ENCODE results near the gene KIAA1328.

The KIAA1328 gene

DNA sequence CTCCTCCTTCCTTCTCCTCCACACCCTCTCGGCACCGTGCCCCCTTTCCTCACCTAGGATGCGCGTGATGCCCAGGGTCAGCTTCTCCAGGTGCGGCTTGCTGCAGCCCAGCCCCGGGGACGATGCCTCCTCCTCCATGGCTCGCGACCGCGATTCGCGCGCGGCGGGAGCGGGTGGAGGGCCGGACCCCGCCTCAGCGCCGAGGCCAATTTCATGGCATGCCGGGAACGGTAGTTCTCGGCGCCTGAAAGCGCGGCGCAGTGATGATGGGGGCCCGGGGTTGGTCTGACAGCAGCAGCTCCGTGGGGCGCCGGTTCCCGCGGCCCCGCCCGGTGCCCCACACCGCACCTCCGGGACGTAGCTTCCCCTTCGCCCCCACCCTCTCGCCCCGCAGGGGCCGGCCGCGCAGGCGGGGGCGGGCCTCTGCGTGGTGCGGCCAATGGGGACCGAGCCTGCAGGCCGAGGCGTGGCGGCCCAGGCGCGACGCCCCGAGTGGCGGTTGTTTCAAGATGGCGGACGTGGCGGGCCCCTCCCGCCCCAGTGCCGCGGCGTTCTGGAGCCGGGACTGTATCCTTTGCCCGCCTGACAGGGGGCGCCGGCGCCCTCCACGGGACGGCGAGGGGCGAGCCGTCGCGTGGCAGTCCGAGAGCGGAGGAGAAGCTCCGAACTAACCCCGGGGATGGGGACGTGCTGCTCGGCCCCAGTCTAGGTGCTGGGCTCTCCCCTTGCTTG lies at the start of gene KIAA1328, which contains the start of gene TPGS2:
TSS of gene KIAA1328 (plus strand) at position 498 of the 732 bp plus-strand sequence. CDS start at position 510, 12 bp downstream.
TSS of gene TPGS2 (minus strand) at position 373 of the 732 bp plus-strand sequence. CDS start at position 138, 235 bp downstream.
- H3K4me3 ChIP-seq (ENCODE audit: low read depth in 1 of 2, low read length in 2 of 2): peak within 1 kb of the TSS; percentile 92 to 93
- peak within 1 kb of the TSS; percentile 78 to 91 for H3K9ac ChIP-seq (ENCODE audit: low read depth in 1 of 2, low read length in 2 of 2)
- H3K4me1 ChIP-seq (ENCODE audit: control insufficient read depth in 1 of 2, insufficient read depth in 2 of 2, low read length in 2 of 2): peaks cover 8 to 15% of the 10 kb centered on the region in 2 donors
- no peaks in the 10 kb centered on the region for H3K9me3 ChIP-seq (ENCODE audit: control insufficient read depth in 1 of 2, low read length in 2 of 2)
- no peaks in the 10 kb centered on the region for H3K27me3 ChIP-seq (ENCODE audit: control insufficient read depth in 1 of 2, insufficient read depth in 2 of 2, low read length in 2 of 2)
- H3K27ac ChIP-seq (ENCODE audit: low read depth, low read length): peak within 1 kb of the TSS; percentile 66
- no peaks in the 10 kb centered on the region for H3K36me3 ChIP-seq (ENCODE audit: control insufficient read depth in 1 of 2, insufficient read depth in 2 of 2, low read length in 2 of 2)

DNA sequence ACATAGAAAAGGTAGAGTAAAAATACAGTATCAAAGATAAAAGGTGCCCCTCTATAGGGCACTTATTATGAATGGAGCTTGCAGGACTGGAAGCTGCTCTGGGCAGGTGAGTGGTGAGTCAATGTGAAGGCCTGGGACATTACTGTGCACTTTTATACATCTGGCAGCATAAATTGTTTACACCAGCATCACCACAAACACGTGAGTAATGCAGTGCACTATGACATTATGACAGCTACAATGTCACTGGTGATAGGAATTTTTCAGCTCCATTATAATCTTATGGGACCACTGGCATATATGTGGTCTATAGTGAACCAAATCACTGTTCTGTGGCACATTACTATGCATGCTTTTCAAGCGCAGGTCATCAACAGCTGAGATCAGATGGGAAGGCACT lies 48.2 kb upstream of the KIAA1328 start:
- Histone ChIP-seq H3K9ac (ENCODE audit: low read depth in 1 of 2, low read length in 2 of 2) (no peak overlapping the region), H3K36me3 (ENCODE audit: control insufficient read depth in 1 of 2, insufficient read depth in 2 of 2, low read length in 2 of 2) (peaks cover 2 to 5% of the 10 kb centered on the region in 2 donors), H3K27me3 (ENCODE audit: control insufficient read depth in 1 of 2, insufficient read depth in 2 of 2, low read length in 2 of 2) (no peaks in the 10 kb centered on the region), H3K9me3 (ENCODE audit: control insufficient read depth in 1 of 2, low read length in 2 of 2) (no peaks in the 10 kb centered on the region), H3K4me1 (ENCODE audit: control insufficient read depth in 1 of 2, insufficient read depth in 2 of 2, low read length in 2 of 2) (no peaks in the 10 kb centered on the region), H3K27ac (ENCODE audit: low read depth, low read length) (no peak overlapping the region), H3K4me3 (ENCODE audit: low read depth in 1 of 2, low read length in 2 of 2) (no peak overlapping the region)

GRCh38 chr18:36782710-36783109 lies 46.2 kb upstream of the KIAA1328 start:
- Histone ChIP-seq H3K9ac (ENCODE audit: low read depth in 1 of 2, low read length in 2 of 2) (no peak overlapping the region), H3K4me1 (ENCODE audit: control insufficient read depth in 1 of 2, insufficient read depth in 2 of 2, low read length in 2 of 2) (no peaks in the 10 kb centered on the region), H3K27ac (ENCODE audit: low read depth, low read length) (no peak overlapping the region), H3K4me3 (ENCODE audit: low read depth in 1 of 2, low read length in 2 of 2) (no peak overlapping the region), H3K27me3 (ENCODE audit: control insufficient read depth in 1 of 2, insufficient read depth in 2 of 2, low read length in 2 of 2) (no peaks in the 10 kb centered on the region), H3K36me3 (ENCODE audit: control insufficient read depth in 1 of 2, insufficient read depth in 2 of 2, low read length in 2 of 2) (peaks cover 5% of the 10 kb centered on the region in 2 donors), H3K9me3 (ENCODE audit: control insufficient read depth in 1 of 2, low read length in 2 of 2) (no peaks in the 10 kb centered on the region)

DNA sequence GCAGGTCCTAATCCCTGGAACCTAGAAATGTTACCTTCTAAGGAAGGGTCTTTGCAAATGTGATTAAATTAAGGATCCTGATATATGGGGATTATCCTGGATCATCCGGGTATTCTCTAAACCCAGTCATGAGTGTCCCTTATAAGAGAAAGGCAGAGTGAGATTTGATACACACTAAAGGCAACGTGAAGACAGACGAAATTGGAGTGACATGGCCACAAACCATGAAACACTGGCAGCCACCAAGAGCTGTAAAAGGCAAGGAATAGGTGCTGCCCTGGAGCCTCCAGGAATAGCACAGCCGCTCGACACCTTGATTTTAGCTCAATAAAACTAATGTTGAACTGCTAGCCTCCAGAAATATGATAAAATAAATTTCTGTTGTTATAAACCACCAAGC lies 45.1 kb upstream of the KIAA1328 start:
- Histone ChIP-seq H3K4me3 (ENCODE audit: low read depth in 1 of 2, low read length in 2 of 2) (no peak overlapping the region), H3K4me1 (ENCODE audit: control insufficient read depth in 1 of 2, insufficient read depth in 2 of 2, low read length in 2 of 2) (no peaks in the 10 kb centered on the region), H3K9me3 (ENCODE audit: control insufficient read depth in 1 of 2, low read length in 2 of 2) (no peaks in the 10 kb centered on the region), H3K36me3 (ENCODE audit: control insufficient read depth in 1 of 2, insufficient read depth in 2 of 2, low read length in 2 of 2) (peaks cover 6 to 9% of the 10 kb centered on the region in 2 donors), H3K27ac (ENCODE audit: low read depth, low read length) (no peak overlapping the region), H3K27me3 (ENCODE audit: control insufficient read depth in 1 of 2, insufficient read depth in 2 of 2, low read length in 2 of 2) (no peaks in the 10 kb centered on the region), H3K9ac (ENCODE audit: low read depth in 1 of 2, low read length in 2 of 2) (no peak overlapping the region)

DNA sequence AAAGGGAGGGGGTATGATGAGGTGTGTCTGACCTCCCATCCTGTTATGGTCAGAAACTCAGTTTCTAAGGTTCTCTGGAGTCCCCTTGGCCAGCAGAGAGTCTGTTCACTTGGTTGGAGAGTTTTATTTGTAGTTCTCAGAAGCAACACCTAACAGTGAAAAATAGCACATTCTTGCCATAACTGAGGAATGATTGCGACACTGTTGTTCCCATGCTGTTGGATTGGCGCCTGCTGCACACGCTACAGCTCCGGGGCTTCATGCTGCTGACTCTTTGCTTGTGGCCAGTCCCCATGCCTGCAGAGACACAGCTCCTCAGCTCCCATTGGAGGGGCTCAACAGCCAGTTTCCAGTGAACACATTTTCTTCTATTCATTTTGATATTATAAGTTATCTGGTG lies 42.2 kb upstream of the KIAA1328 start:
- no peak overlapping the region for H3K27ac ChIP-seq (ENCODE audit: low read depth, low read length)

GRCh38 chr18:36792634-36793283 lies 36.2 kb upstream of the KIAA1328 start:
- peaks cover 28 to 66% of the 10 kb centered on the region in 2 donors for H3K36me3 ChIP-seq (ENCODE audit: control insufficient read depth in 1 of 2, insufficient read depth in 2 of 2, low read length in 2 of 2)
- H3K9me3 ChIP-seq (ENCODE audit: control insufficient read depth in 1 of 2, low read length in 2 of 2): no peaks in the 10 kb centered on the region
- H3K27ac ChIP-seq (ENCODE audit: low read depth, low read length): no peak overlapping the region
- no peaks in the 10 kb centered on the region for H3K27me3 ChIP-seq (ENCODE audit: control insufficient read depth in 1 of 2, insufficient read depth in 2 of 2, low read length in 2 of 2)
- H3K4me3 ChIP-seq (ENCODE audit: low read depth in 1 of 2, low read length in 2 of 2): no peak overlapping the region
- no peaks in the 10 kb centered on the region for H3K4me1 ChIP-seq (ENCODE audit: control insufficient read depth in 1 of 2, insufficient read depth in 2 of 2, low read length in 2 of 2)
- H3K9ac ChIP-seq (ENCODE audit: low read depth in 1 of 2, low read length in 2 of 2): no peak overlapping the region

More for the DNA sequence above, 42.2 kb upstream of the KIAA1328 start:
- H3K9ac ChIP-seq (ENCODE audit: low read depth in 1 of 2, low read length in 2 of 2): no peak overlapping the region
- H3K9me3 ChIP-seq (ENCODE audit: control insufficient read depth in 1 of 2, low read length in 2 of 2): no peaks in the 10 kb centered on the region
- no peak overlapping the region for H3K4me3 ChIP-seq (ENCODE audit: low read depth in 1 of 2, low read length in 2 of 2)
- no peaks in the 10 kb centered on the region for H3K4me1 ChIP-seq (ENCODE audit: control insufficient read depth in 1 of 2, insufficient read depth in 2 of 2, low read length in 2 of 2)
- H3K36me3 ChIP-seq (ENCODE audit: control insufficient read depth in 1 of 2, insufficient read depth in 2 of 2, low read length in 2 of 2): peaks cover 14 to 24% of the 10 kb centered on the region in 2 donors
- no peaks in the 10 kb centered on the region for H3K27me3 ChIP-seq (ENCODE audit: control insufficient read depth in 1 of 2, insufficient read depth in 2 of 2, low read length in 2 of 2)

- Histone ChIP-seq H3K4me3 (ENCODE audit: low read depth in 1 of 2, low read length in 2 of 2) (no peak overlapping the region), H3K36me3 (ENCODE audit: control insufficient read depth in 1 of 2, insufficient read depth in 2 of 2, low read length in 2 of 2) (peaks cover 15 to 79% of the 10 kb centered on the region in 2 donors), H3K9me3 (ENCODE audit: control insufficient read depth in 1 of 2, low read length in 2 of 2) (no peaks in the 10 kb centered on the region), H3K27me3 (ENCODE audit: control insufficient read depth in 1 of 2, insufficient read depth in 2 of 2, low read length in 2 of 2) (no peaks in the 10 kb centered on the region), H3K9ac (ENCODE audit: low read depth in 1 of 2, low read length in 2 of 2) (no peak overlapping the region), H3K27ac (ENCODE audit: low read depth, low read length) (no peak overlapping the region), H3K4me1 (ENCODE audit: control insufficient read depth in 1 of 2, insufficient read depth in 2 of 2, low read length in 2 of 2) (no peaks in the 10 kb centered on the region)
Observed at GRCh38 chr18:36798738-36799473, 30.0 kb upstream of the KIAA1328 start.

- Histone ChIP-seq H3K4me3 (ENCODE audit: low read depth in 1 of 2, low read length in 2 of 2) (no peak overlapping the region), H3K4me1 (ENCODE audit: control insufficient read depth in 1 of 2, insufficient read depth in 2 of 2, low read length in 2 of 2) (no peaks in the 10 kb centered on the region), H3K36me3 (ENCODE audit: control insufficient read depth in 1 of 2, insufficient read depth in 2 of 2, low read length in 2 of 2) (peaks cover 15 to 57% of the 10 kb centered on the region in 2 donors), H3K27me3 (ENCODE audit: control insufficient read depth in 1 of 2, insufficient read depth in 2 of 2, low read length in 2 of 2) (no peaks in the 10 kb centered on the region), H3K9me3 (ENCODE audit: control insufficient read depth in 1 of 2, low read length in 2 of 2) (no peaks in the 10 kb centered on the region), H3K9ac (ENCODE audit: low read depth in 1 of 2, low read length in 2 of 2) (no peak overlapping the region), H3K27ac (ENCODE audit: low read depth, low read length) (no peak overlapping the region)
Observed at GRCh38 chr18:36805105-36805504, 23.8 kb upstream of the KIAA1328 start.

- H3K27me3 ChIP-seq (ENCODE audit: control insufficient read depth in 1 of 2, insufficient read depth in 2 of 2, low read length in 2 of 2): no peaks in the 10 kb centered on the region
- H3K9ac ChIP-seq (ENCODE audit: low read depth in 1 of 2, low read length in 2 of 2): no peak overlapping the region
- H3K4me1 ChIP-seq (ENCODE audit: control insufficient read depth in 1 of 2, insufficient read depth in 2 of 2, low read length in 2 of 2): no peaks in the 10 kb centered on the region
- H3K27ac ChIP-seq (ENCODE audit: low read depth, low read length): no peak overlapping the region
- H3K9me3 ChIP-seq (ENCODE audit: control insufficient read depth in 1 of 2, low read length in 2 of 2): no peaks in the 10 kb centered on the region
- H3K4me3 ChIP-seq (ENCODE audit: low read depth in 1 of 2, low read length in 2 of 2): no peak overlapping the region
- H3K36me3 ChIP-seq (ENCODE audit: control insufficient read depth in 1 of 2, insufficient read depth in 2 of 2, low read length in 2 of 2): peaks cover 15 to 55% of the 10 kb centered on the region in 2 donors
Observed at GRCh38 chr18:36808681-36809080, 20.2 kb upstream of the KIAA1328 start.

Measured in duodenal mucosa (tissue), 2 donors.